Left ventricle myocardium superior (tissue), 1 donor: ENCODE measurements around the gene SFXN5. TPM values are rescaled to one million over a fixed set of nuclear protein-coding genes. Genes with fewer than 3 reads are reported as not detected.

Experiments
- ATAC-seq: fragments of 200-7000 bp; cut with Tn5 transposase; one replicate; pipeline ENCODE4 v1.9.1; 2020; ENCODE audit warnings: mild to moderate bottlenecking, moderate library complexity
- DNase-seq: peaks from one replicate; pipeline ENCODE4 v3.0.0-alpha.2; 2020
- intact Hi-C: fragments of 100-400 bp; cut with micrococcal nuclease; formaldehyde crosslinking; loops from one replicate; pipeline ENCODE4 v1.11.0; 2022
- total RNA-seq: library from RNA; stranded (reverse); fragmentation: NEBNext Ultra II Directional; extraction: Animal tissue kit (Norgen Biotek cat#: 25700); gene quantifications from one replicate; pipeline ENCODE4 v1.2.1, GENCODE V29; 2021
- donor health status: DM: no; HTN: yes; CAD: no; lungs with severe emphysema.

The SFXN5 gene
- total RNA-seq, 1 donor from 2014 or later: 8.6 TPM

DNA sequence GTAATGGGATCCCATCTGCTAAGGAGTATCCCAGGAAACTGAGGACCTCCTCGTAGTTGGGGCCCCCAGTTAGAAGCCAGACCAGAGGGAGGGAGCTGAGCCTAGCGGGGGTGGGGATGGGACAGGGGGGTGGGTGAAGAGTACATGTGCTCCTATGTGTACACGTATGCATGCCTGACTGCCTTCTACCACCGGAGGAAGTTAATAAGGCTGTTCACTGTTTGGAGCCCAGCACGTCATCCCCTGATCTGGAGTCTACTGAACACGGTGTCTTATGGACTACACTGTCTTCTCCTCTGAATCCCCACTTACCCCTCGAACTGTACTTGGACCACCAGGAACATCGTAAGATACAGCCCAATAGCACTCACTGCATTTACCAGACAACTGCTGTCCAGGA is 68.5 kb downstream of the SFXN5 start:
- DNase-seq: no peak
- intact Hi-C loops: no loop called here
- no peak for ATAC-seq

DNA sequence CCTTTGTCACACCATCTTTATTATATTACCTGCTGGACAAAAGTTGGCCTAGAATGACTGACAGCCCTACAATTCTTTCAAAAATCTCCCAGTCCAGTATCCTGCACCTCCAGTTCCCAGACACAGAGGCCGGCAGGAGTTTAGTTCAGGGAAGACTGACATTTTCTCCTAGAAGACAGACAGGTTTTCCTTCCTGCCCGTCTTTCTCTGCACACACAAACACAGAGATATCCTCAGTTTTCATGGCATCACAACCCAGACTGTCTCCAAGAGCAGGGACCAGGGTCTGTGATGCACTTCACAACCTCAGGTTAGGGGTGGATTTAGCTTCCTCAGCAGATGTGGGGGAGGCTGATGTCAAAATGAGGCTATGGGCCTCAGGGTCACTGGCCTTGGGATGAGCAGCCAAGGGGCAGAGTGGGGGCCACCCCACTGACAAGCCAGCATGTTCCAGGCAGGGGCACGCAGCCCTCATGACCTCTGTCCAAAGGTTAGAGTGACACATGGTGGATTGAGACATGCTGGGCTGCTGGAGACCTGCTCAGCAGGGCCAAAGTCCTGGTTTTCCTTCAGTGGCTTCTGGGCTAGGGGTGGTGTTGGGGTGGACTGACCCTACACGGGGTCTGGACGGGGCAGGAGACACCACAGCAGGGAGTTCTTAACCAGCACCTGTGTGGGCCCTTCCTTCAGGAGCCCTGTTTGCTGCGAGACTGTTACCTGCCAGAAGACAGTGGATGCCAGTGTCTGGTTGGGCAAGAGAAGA is 70.5 kb downstream of the SFXN5 start:
- intact Hi-C loops: no loop called here
- ATAC-seq (no peak), DNase-seq (no peak)

DNA sequence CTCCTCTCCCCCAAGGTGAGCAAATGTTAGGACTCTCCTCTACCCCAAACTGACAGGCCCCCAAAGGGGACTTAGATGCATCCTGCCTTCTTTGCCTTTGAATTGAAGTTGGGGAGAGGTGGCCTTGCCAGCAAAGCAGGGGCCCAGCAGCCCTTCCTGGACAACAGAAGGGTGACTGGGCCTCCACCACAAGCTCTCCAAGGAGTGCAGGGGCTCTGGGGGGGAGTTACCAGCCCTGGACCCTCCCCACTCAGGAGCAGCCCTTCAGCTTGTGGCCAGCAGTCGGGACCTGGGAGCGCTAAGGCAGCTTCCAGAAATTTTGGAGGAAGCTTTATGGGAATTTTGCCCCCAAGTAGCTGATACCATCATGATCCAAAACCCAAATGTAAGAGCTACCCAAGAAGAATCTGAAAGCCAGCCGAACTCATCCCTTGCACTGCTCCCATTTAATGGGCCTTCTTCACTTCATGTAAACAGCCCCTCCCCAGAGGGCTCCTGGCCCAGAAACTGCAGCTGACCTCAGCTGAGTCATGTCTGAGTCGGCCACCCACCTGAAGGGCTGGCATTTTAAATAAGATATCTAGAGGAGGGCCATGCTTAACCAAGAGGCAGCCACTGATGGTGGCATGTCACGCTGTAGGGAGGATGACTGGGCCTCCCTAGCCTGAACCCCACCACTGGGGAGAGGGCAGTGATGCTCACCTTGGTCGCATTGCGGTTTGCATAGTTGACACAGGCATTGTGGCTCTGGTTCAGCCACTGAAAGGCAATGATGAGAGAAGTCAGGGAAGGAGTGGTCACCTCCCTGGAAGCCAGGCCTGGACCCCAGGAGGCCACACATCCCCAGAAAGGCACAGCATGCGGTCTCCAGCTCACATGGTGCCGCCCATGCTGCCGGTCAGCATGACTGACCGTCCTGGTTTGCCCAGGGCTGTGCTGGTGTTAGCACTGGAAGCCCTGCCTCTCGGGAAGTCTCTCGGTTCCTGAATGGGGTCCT is 71.5 kb downstream of the SFXN5 start:
- intact Hi-C loops: no loop called here
- ATAC-seq (no peak), DNase-seq (no peak)

DNA sequence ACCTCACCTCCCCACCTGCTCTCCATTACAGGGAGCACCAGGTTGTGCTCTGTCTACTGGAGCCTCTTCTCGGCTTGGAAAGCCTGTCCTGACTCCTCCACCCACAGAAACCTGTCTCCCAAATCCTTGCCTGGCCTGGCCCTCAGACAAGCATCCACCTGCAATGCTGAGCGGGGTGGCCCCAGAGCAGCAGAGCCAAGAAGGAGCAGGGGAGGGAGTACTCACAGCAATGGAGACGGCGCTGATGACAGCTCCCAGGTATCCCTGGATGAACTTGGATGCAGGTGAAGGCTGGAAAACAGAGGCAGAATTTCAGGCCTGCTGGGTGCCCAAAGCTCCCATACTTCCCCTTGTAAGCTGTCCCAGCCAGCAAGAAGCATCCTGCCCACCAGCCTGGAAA is 72.8 kb downstream of the SFXN5 start:
- DNase-seq (no peak), ATAC-seq (no peak)
- intact Hi-C loops: no loop called here

GRCh38 chr2:72998234-72998651 is 73.3 kb downstream of the SFXN5 start:
- DNase-seq (no peak), ATAC-seq (no peak)
- intact Hi-C loops: no loop called here

DNA sequence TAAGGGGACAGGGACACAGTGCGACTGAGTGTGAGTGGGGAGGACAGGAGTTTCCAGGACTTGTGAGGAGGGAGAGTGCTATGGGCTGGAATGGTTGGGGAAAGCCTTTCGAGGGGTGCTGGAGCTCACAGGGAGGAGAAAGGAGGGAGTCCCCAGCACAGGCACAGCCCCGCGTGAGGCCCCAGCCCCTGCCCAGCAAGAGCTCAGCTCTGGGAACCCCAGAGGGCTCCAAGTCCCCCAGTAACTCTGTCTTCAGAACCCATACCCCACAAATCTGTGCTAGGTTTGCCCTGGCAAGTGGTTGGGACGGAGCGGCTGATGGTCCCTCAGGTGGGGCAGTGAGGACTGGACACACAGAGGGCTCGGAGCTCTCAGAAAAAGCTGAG is 75.4 kb downstream of the SFXN5 start:
- intact Hi-C loops: no loop called here
- ATAC-seq: no peak
- DNase-seq: no peak

GRCh38 chr2:72995430-72996116 is 75.9 kb downstream of the SFXN5 start:
- intact Hi-C loops: no loop called here
- ATAC-seq (no peak), DNase-seq (no peak)

GRCh38 chr2:72994991-72995380 is 76.5 kb downstream of the SFXN5 start:
- no peak for DNase-seq
- intact Hi-C loops: no loop called here

GRCh38 chr2:72994282-72994990 is 77.1 kb downstream of the SFXN5 start:
- intact Hi-C loops: no loop called here
- ATAC-seq: no peak
- DNase-seq: no peak

More at GRCh38 chr2:72994991-72995380, 76.5 kb downstream of the SFXN5 start:
- ATAC-seq: no peak

DNA sequence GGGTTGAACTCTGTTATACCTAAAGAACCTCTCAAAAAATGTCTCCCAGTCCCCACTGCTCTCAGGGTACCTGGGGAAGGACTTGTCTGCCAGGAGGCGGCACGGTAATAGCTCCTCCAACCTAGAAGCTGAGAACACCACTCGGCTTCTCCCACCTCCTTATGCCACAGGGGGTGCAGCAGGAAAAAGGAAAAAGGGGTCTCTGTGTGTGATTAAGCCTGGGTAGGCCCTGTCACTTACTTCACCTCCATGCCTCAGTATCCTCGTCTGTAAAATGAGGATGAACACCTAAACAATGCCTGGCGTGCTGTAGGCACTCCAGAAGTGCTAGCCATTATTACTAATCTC is 77.6 kb downstream of the SFXN5 start:
- ATAC-seq (no peak), DNase-seq (no peak)
- intact Hi-C loops: no loop called here

DNA sequence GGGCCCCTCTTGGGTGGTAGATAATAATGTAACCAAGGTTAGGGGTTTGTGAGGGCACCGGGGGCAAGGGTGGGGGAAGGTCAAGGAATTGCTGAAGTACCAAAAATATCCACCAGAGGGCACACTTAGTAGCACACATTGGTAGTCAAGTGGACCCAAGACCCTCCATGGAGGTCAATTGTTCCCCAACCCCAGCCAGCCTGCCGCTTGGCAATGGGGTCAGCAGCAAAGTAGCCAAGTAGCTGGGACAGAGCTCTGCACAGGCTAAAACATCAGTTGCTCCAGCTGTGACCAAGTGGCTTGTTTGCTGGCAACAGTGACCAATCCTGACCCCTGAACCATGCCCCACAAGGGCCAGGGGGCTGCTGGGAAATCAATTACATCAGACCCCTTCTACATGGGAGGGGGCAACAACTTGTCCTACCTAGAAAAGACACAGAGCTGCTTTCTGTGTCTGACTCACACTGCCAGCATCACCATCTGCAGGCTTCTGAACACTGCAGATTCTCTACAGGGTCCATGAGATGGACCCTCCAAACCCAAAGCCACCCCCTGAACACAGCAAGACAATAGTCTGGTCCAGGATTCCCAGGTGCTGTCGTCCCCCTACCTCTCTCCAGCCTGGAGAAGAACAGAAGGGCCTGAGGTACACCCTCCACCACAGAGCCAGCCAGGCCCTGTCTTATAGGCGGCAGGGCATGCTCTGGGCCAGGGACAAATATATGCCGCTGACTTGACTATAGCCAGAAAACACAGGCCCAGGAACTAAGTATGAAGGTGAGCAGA is 78.2 kb downstream of the SFXN5 start:
- DNase-seq: no peak

DNA sequence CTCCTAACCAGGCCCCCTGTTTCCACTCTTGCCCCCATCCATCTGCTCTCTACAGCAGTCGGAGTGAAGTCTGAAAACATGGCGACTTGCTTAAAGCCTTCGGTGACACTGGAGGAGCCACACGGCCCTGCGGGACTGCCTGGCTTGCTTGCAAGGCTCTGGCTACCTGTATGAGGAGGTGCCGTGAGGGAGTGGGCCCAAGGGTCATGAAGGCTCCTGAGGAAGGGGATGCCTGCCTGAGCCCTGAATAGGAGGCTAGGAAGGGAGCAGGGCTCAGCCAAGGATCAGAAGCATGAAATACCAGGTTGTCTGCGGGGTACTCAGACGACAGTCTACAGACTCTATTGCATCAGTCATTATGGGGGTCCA is 78.8 kb downstream of the SFXN5 start:
- DNase-seq: no peak
- no peak for ATAC-seq
- intact Hi-C loops: no loop called here

More for the DNA sequence above, 78.2 kb downstream of the SFXN5 start:
- intact Hi-C loops: no loop called here
- peak; percentile 34 for ATAC-seq

GRCh38 chr2:72991980-72992733 is 79.4 kb downstream of the SFXN5 start:
- intact Hi-C loops: no loop called here
- ATAC-seq (no peak), DNase-seq (no peak)

DNA sequence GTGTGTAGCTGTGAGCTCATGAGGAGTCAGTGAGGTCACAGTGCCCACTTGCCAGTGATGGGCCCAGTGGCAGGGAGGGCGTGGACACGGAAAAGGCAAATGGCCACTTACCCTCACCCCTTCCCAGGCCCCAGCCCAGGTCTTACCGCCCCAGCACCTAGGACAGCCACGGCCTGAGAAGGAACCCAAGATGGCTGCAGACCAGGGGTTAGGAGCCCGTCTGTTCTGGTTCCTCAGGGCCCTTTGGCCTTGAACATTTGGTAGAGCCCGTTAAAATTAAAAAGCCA is 80.1 kb downstream of the SFXN5 start:
- intact Hi-C loops: no loop called here
- no peak for DNase-seq
- ATAC-seq: no peak

GRCh38 chr2:72990695-72991438 is 80.6 kb downstream of the SFXN5 start:
- DNase-seq (no peak), ATAC-seq (no peak)
- intact Hi-C loops: no loop called here

- ATAC-seq: peak; percentile 74
- intact Hi-C loops: loop anchor here (10.0 kb wide), 1 partner anchor 85 kb away; the partner anchor contains the start of gene SFXN5
Measured at GRCh38 chr2:72989770-72990556, 81.5 kb downstream of the SFXN5 start.

More at GRCh38 chr2:72989770-72990556, 81.5 kb downstream of the SFXN5 start:
- DNase-seq: peak; percentile 72
